HUES6 (cell line): Measurements from ENCODE around the gene CCDC127.
"Not testable (repeated sequence)": the region's sequence is repeated elsewhere in the genome, so short reads cannot be mapped to it uniquely, and the experiment has no call there.

Experiments used
- H3K27ac ChIP-seq: 2 replicates; pipeline ENCODE4 v1.7.0; 2013; ENCODE audit warnings: low read depth, mild to moderate bottlenecking, low read length, inconsistent platforms
- H3K27me3 ChIP-seq: 2 replicates; pipeline ENCODE4 v1.6.1; 2013; ENCODE audit warnings: low read length; ENCODE audit not compliant: control insufficient read depth, insufficient read depth
- H3K36me3 ChIP-seq: 2 replicates; pipeline ENCODE4 v1.6.1; 2013; ENCODE audit warnings: low read length; ENCODE audit not compliant: control insufficient read depth, insufficient read depth
- H3K4me1 ChIP-seq: 2 replicates; pipeline ENCODE4 v1.6.1; 2013; ENCODE audit warnings: low read length; ENCODE audit not compliant: control insufficient read depth, insufficient read depth
- H3K4me3 ChIP-seq: 2 replicates; pipeline ENCODE4 v1.5.1; 2013; ENCODE audit warnings: low read depth, low read length
- H3K9ac ChIP-seq: one replicate; pipeline ENCODE4 v1.6.1; 2013; ENCODE audit warnings: mild to moderate bottlenecking, low read length
- H3K9me3 ChIP-seq: 2 replicates; pipeline ENCODE4 v1.6.1; 2013; ENCODE audit warnings: low read depth, low read length; ENCODE audit not compliant: control insufficient read depth, insufficient read depth

Gene CCDC127

DNA sequence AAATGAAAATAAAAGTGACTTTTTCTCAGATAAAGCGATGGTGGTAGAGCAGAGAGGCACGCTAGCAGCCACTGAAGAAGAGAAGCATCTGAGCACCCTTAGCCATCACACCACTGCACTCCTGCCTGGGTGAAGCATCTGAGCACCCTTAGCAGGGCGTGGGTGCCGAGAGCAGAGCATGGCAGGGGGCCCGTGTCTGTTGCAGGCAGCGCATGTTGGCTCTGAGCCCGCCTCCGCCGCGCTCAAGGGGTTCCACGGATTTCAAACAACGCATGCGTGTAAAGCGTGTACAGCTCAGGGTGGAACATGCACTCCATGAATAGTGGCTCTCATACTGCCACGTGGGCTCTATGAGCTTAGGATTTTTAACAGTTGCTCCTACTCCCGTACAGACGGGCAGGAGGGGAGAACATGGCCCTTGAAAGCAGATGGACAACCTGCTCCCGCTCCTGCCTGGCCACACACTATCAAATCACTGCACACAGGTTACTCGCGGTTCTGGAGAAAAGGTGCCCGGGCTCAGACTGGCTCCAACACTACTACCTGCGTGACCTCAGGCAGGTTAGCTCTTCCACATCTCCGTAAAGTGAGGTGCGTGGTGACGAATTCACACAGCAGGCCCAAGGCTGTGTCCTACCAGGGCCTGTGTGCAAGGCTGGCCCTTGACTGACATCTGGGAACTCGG is 14.6 kb downstream of the CCDC127 start:
- Histone ChIP-seq H3K27me3 (no peaks in the 10 kb centered on the region), H3K36me3 (peaks cover 26% of the 10 kb centered on the region), H3K4me3 (no peak overlapping the region), H3K4me1 (peaks cover 14% of the 10 kb centered on the region), H3K27ac (no peak overlapping the region), H3K9me3 (no peaks in the 10 kb centered on the region), H3K9ac (no peak overlapping the region)

GRCh38 chr5:201672-202071 is 16.3 kb downstream of the CCDC127 start:
- Histone ChIP-seq H3K9ac (no peak overlapping the region), H3K27me3 (no peaks in the 10 kb centered on the region), H3K36me3 (peaks cover 26% of the 10 kb centered on the region), H3K4me1 (peaks cover 5% of the 10 kb centered on the region), H3K9me3 (no peaks in the 10 kb centered on the region), H3K27ac (no peak overlapping the region), H3K4me3 (no peak overlapping the region)

- Histone ChIP-seq H3K36me3 (peaks cover 26% of the 10 kb centered on the region), H3K9ac (no peak overlapping the region), H3K9me3 (no peaks in the 10 kb centered on the region), H3K4me3 (no peak overlapping the region), H3K27ac (no peak overlapping the region), H3K4me1 (peaks cover 3% of the 10 kb centered on the region; the same call in 1 of the 2 replicates), H3K27me3 (no peaks in the 10 kb centered on the region)
Observed at GRCh38 chr5:200985-201384, 17.0 kb downstream of the CCDC127 start.

- H3K27me3 ChIP-seq, result no peaks in the 10 kb centered on the region
- no peak overlapping the region for H3K4me3 ChIP-seq
- H3K36me3 ChIP-seq, result peaks cover 20% of the 10 kb centered on the region
- no peak overlapping the region for H3K27ac ChIP-seq
- no peaks in the 10 kb centered on the region for H3K9me3 ChIP-seq
- H3K9ac ChIP-seq, result no peak overlapping the region
- peaks cover 3% of the 10 kb centered on the region; the same call in 1 of the 2 replicates for H3K4me1 ChIP-seq
Observed at GRCh38 chr5:199950-200645, 17.9 kb downstream of the CCDC127 start.

DNA sequence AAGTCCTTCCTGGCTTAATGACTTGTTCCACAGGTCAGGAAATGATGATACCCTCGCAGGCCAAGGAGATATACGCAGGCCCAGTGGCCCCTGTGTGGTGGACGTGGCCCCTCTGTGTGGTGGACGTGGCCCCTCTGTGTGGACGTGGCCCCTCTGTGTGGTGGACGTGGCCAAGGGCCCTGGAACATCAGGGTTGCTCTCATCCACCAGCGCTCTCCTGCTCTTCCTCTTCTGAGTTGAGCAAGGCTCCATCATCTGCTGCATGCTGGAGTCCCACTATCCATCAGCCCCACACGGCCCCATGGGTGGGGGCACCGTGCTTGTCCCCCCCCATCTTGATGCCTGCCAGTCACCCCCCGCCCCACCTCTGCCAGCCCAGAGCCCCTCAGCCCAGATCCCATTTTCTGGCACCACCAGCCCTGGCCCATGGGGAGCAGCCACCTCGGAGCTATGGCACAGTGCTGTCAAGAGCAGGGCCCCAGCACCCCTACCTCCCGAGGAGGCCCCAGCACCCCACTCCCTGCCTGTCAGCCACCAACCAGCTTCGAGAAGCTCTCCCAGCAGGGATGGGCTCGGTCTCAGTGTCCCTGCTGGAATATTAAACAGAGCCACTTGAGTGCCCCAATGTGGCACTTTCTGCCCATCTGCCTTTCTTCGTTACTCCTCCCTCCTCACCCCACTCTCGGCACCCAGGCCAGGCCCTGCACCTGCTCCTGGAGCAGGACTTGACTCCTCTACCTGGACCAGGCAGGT is 18.6 kb downstream of the CCDC127 start:
- H3K4me1 ChIP-seq, result peaks cover 3% of the 10 kb centered on the region; the same call in 1 of the 2 replicates
- H3K27me3 ChIP-seq, result no peaks in the 10 kb centered on the region
- no peak overlapping the region for H3K27ac ChIP-seq
- peaks cover 13% of the 10 kb centered on the region for H3K36me3 ChIP-seq
- H3K9me3 ChIP-seq, result no peaks in the 10 kb centered on the region
- H3K4me3 ChIP-seq, result no peak overlapping the region
- no peak overlapping the region for H3K9ac ChIP-seq

GRCh38 chr5:198516-199196 is 19.3 kb downstream of the CCDC127 start:
- no peak overlapping the region for H3K4me3 ChIP-seq
- H3K36me3 ChIP-seq, result peaks cover 6% of the 10 kb centered on the region
- no peaks in the 10 kb centered on the region for H3K27me3 ChIP-seq
- no peaks in the 10 kb centered on the region for H3K9me3 ChIP-seq
- H3K4me1 ChIP-seq, result peaks cover 3% of the 10 kb centered on the region; the same call in 1 of the 2 replicates
- no peak overlapping the region for H3K9ac ChIP-seq
- no peak overlapping the region for H3K27ac ChIP-seq

DNA sequence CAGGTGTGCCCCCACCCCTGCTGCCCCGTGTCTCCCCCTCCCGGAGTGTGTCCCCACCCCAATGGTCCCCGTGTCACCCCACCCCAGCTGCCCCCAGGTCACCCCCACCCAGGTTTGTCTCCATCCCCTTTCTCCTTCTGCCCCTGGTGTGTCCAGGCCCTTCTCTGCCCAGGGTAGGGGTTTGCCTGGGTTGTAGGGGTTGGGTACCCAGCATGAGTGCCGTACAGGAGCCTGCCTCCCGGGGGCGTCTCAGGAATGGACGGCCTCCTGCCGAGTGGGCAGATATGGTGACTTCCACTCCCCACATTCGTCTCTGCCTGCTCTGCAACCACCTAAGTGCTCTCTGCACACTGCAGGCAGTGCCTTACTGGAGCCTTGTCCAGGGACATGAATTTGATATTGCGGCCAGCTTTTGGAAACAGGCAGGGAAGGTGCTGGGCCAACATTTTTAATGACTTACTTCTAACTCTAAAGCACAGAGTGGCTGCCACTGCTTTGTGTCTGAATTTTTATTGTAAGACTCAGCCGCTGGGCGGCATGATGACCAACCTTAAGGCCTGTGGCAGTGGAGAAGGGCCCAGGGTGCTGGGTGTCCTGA is 20.0 kb downstream of the CCDC127 start:
- H3K9ac ChIP-seq, result no peak overlapping the region

GRCh38 chr5:197031-197430 is 20.9 kb downstream of the CCDC127 start:
- not testable (repeated sequence) for H3K4me1 ChIP-seq

More for the DNA sequence above, 20.0 kb downstream of the CCDC127 start:
- Histone ChIP-seq H3K27me3 (no peaks in the 10 kb centered on the region), H3K27ac (no peak overlapping the region), H3K4me3 (no peak overlapping the region), H3K9me3 (no peaks in the 10 kb centered on the region), H3K4me1 (peaks cover 3% of the 10 kb centered on the region; the same call in 1 of the 2 replicates), H3K36me3 (no peaks in the 10 kb centered on the region)

GRCh38 chr5:196350-196749 is 21.6 kb downstream of the CCDC127 start:
- Histone ChIP-seq H3K36me3 (no peaks in the 10 kb centered on the region), H3K9ac (no peak overlapping the region), H3K27me3 (no peaks in the 10 kb centered on the region), H3K9me3 (no peaks in the 10 kb centered on the region), H3K4me3 (no peak overlapping the region), H3K27ac (no peak overlapping the region), H3K4me1 (no peaks in the 10 kb centered on the region)

More at GRCh38 chr5:197031-197430, 20.9 kb downstream of the CCDC127 start:
- not testable (repeated sequence) for H3K9me3 ChIP-seq, H3K9ac ChIP-seq, H3K36me3 ChIP-seq, H3K4me3 ChIP-seq, H3K27ac ChIP-seq, H3K27me3 ChIP-seq

DNA sequence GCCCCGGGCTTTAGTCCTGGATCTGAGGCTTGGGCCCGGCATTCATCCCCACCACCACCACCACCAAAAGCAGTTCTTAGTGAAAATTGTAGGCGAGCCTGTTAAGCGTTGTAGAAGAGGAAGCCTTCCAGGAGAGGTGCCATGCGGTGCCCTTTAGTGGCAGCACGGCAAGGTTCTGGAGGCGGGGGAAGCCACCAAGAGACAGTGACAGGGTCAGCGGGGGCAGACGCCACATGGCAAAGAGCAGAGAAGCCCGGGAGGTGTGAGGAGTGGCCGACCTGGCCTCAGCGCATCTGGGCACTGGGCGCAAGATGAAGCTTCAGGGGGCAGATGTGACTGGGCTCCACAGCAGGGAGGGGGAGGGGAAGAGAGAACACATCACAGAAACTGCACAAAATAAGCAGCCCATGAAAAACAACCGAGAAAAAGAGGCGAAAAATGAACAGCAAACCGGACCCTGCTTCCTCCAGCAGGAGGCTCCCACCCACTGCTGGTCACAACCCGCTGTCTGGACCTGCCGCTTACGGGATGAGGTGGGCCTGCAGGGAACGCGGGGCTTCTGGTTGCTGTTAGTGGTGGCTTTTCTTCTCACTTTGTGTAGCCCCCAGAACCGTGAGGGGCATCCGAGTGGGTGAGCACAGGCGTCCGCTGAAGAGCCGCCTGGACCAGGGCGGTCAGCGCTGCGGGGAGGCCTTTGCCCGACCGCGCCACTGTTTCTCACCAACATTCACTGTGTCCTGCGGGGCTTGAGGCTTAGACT is 22.4 kb downstream of the CCDC127 start:
- no peak overlapping the region for H3K9ac ChIP-seq

More for the DNA sequence above, 22.4 kb downstream of the CCDC127 start:
- H3K4me1 ChIP-seq, result no peaks in the 10 kb centered on the region
- H3K4me3 ChIP-seq, result no peak overlapping the region
- no peak overlapping the region for H3K27ac ChIP-seq
- no peaks in the 10 kb centered on the region for H3K27me3 ChIP-seq
- H3K9me3 ChIP-seq, result no peaks in the 10 kb centered on the region
- no peaks in the 10 kb centered on the region for H3K36me3 ChIP-seq
